ENCODE measurements around the gene PHF3. TPM values are rescaled to one million over a fixed set of nuclear protein-coding genes. Genes with fewer than 3 reads are reported as not detected.

The PHF3 gene
- total RNA-seq, 1 experiment from 2014 or later, result 40.0 TPM

DNA sequence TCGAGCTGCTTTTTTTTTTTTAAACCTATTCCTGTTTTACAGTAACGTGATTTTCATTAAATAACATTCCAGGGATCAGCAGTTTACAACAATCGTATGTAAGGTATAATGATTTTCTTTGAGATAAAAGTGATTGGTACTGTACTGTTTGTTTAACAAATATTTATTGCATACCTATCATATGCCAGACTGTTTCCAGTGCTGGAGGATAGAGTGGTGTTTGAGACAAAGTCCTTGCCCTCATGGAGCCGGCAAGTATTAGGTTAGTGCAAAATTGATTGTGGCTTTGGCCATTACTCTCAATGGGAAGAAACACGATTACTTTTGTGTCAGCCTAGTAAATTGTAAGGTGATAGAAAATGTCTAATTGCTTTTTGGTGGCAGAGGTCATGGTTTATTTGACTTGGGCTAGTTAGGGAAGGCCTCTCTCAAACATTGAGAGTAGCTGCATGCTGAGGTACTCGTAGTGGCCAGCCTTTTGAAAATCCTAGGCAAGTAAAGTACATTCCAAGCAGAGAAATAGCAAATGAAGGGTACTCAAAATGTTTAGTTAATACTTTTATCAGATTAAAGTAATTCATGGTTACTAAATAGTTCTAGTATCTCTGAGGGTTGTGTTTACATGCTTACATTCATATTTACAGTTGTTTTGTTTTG, 35.6 kb downstream of the PHF3 start:
- no TSS peak for BruUV-seq (replicated peaks)
- ATAC-seq (0 out of 2 replicates have a peak, but pooled peaks have one; percentile 42), DNase-seq (ENCODE audit: low read depth, low spot score) (no peak)
- Histone ChIP-seq H3K4me3 (ENCODE audit: low read depth in 2 of 2, low read length in 2 of 2) (no peak overlapping the region), H3K27ac (ENCODE audit: low read length) (no peak overlapping the region), H3K9me3 (ENCODE audit: control insufficient read depth, insufficient read depth, low read depth, low read length) (no peaks in the 10 kb centered on the region), H3K36me3 (ENCODE audit: control insufficient read depth, insufficient read depth, low read length) (no peaks in the 10 kb centered on the region), H3K27me3 (ENCODE audit: control insufficient read depth, insufficient read depth, low read length) (no peaks in the 10 kb centered on the region), H3K4me1 (ENCODE audit: control insufficient read depth, insufficient read depth, low read length) (peaks cover 8% of the 10 kb centered on the region; the same call in 1 of the 2 replicates)
- intact Hi-C loops (cut with micrococcal nuclease; ENCODE audit: unreplicated experiment), result no loop called here
- in situ Hi-C loops (cut with HindIII; ENCODE audit: low pct_unique_long_range_greater_than_20kb, low sequenced_read_pairs), result no loop called here
- ChIA-PET POLR2A (no interaction called here), CTCF (no interaction called here)
- TF ChIP-seq, protein P1, sequence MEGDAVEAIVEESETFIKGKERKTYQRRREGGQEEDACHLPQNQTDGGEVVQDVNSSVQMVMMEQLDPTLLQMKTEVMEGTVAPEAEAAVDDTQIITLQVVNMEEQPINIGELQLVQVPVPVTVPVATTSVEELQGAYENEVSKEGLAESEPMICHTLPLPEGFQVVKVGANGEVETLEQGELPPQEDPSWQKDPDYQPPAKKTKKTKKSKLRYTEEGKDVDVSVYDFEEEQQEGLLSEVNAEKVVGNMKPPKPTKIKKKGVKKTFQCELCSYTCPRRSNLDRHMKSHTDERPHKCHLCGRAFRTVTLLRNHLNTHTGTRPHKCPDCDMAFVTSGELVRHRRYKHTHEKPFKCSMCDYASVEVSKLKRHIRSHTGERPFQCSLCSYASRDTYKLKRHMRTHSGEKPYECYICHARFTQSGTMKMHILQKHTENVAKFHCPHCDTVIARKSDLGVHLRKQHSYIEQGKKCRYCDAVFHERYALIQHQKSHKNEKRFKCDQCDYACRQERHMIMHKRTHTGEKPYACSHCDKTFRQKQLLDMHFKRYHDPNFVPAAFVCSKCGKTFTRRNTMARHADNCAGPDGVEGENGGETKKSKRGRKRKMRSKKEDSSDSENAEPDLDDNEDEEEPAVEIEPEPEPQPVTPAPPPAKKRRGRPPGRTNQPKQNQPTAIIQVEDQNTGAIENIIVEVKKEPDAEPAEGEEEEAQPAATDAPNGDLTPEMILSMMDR (IDR thresholded peaks at IDR 0.05), result no peak
- TF ChIP-seq POLR2AphosphoS5 (IDR thresholded peaks at IDR 0.05; ENCODE audit: low read depth, low read length) (no peak), TCF7L2 (IDR thresholded peaks at IDR 0.05; ENCODE audit: low read depth, low read length) (no peak), SIN3A (IDR thresholded peaks at IDR 0.05; ENCODE audit: borderline replicate concordance, insufficient read depth, low read depth, low read length) (no peak)
- TF ChIP-seq, protein P2, sequence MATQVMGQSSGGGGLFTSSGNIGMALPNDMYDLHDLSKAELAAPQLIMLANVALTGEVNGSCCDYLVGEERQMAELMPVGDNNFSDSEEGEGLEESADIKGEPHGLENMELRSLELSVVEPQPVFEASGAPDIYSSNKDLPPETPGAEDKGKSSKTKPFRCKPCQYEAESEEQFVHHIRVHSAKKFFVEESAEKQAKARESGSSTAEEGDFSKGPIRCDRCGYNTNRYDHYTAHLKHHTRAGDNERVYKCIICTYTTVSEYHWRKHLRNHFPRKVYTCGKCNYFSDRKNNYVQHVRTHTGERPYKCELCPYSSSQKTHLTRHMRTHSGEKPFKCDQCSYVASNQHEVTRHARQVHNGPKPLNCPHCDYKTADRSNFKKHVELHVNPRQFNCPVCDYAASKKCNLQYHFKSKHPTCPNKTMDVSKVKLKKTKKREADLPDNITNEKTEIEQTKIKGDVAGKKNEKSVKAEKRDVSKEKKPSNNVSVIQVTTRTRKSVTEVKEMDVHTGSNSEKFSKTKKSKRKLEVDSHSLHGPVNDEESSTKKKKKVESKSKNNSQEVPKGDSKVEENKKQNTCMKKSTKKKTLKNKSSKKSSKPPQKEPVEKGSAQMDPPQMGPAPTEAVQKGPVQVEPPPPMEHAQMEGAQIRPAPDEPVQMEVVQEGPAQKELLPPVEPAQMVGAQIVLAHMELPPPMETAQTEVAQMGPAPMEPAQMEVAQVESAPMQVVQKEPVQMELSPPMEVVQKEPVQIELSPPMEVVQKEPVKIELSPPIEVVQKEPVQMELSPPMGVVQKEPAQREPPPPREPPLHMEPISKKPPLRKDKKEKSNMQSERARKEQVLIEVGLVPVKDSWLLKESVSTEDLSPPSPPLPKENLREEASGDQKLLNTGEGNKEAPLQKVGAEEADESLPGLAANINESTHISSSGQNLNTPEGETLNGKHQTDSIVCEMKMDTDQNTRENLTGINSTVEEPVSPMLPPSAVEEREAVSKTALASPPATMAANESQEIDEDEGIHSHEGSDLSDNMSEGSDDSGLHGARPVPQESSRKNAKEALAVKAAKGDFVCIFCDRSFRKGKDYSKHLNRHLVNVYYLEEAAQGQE (IDR thresholded peaks at IDR 0.05; ENCODE audit: insufficient read depth in 1 of 2, low read depth in 2 of 2, low read length in 1 of 2), result no peak

DNA sequence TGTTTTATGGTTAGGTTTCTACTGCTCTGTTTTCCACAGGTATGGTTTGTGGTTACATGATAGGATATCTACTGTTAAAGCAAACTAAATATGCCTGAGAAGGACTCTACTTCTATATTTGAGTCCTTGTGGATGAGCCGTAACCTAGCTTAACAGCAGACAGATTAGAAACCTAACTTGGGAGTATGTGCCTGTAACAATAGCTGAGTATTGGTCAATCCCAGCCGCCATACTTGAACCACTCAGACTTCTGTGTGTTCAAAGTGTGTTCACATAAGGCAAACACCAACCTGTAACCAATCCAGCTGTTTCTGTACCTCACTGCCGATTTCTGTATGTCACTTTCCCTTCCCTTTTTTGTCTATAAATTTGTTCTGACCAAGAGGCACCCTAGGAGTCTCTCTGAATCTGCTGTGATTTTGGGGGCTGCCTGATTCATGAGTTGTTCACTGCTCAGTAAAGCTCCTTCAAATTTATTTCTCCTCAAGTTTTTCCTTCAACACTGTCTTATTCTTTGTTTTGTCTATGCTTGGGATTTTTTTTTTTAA, 37.1 kb downstream of the PHF3 start:
- Histone ChIP-seq H3K4me3 (ENCODE audit: low read depth in 2 of 2, low read length in 2 of 2) (no peak overlapping the region), H3K36me3 (ENCODE audit: control insufficient read depth, insufficient read depth, low read length) (no peaks in the 10 kb centered on the region), H3K27me3 (ENCODE audit: control insufficient read depth, insufficient read depth, low read length) (no peaks in the 10 kb centered on the region), H3K9me3 (ENCODE audit: control insufficient read depth, insufficient read depth, low read depth, low read length) (no peaks in the 10 kb centered on the region), H3K27ac (ENCODE audit: low read length) (no peak overlapping the region), H3K4me1 (ENCODE audit: control insufficient read depth, insufficient read depth, low read length) (peaks cover 8% of the 10 kb centered on the region; the same call in 1 of the 2 replicates)
- intact Hi-C loops (cut with micrococcal nuclease; ENCODE audit: unreplicated experiment), result no loop called here
- BruUV-seq (replicated peaks), result no TSS peak
- TF ChIP-seq TCF7L2 (IDR thresholded peaks at IDR 0.05; ENCODE audit: low read depth, low read length) (no peak), POLR2AphosphoS5 (IDR thresholded peaks at IDR 0.05; ENCODE audit: low read depth, low read length) (no peak), SIN3A (IDR thresholded peaks at IDR 0.05; ENCODE audit: borderline replicate concordance, insufficient read depth, low read depth, low read length) (no peak)
- TF ChIP-seq, protein P2 (IDR thresholded peaks at IDR 0.05; ENCODE audit: insufficient read depth in 1 of 2, low read depth in 2 of 2, low read length in 1 of 2), result no peak
- TF ChIP-seq, protein P1 (IDR thresholded peaks at IDR 0.05), result no peak
- CTCF ChIA-PET, result no interaction called here
- POLR2A ChIA-PET, result interaction anchor here (0.7 kb wide), 1 partner anchor 18 kb away, joined by 5 read pairs; no protein-coding TSS in a partner anchor
- ATAC-seq (no peak), DNase-seq (ENCODE audit: low read depth, low spot score) (no peak)
- in situ Hi-C loops (cut with HindIII; ENCODE audit: low pct_unique_long_range_greater_than_20kb, low sequenced_read_pairs), result no loop called here
